ENCODE measurements around the gene BTBD9. TPM values are rescaled to one million over a fixed set of nuclear protein-coding genes. Genes with fewer than 3 reads are reported as not detected.

Gene BTBD9
- total RNA-seq, 1 experiment from 2014 or later, result 8.9 TPM

DNA sequence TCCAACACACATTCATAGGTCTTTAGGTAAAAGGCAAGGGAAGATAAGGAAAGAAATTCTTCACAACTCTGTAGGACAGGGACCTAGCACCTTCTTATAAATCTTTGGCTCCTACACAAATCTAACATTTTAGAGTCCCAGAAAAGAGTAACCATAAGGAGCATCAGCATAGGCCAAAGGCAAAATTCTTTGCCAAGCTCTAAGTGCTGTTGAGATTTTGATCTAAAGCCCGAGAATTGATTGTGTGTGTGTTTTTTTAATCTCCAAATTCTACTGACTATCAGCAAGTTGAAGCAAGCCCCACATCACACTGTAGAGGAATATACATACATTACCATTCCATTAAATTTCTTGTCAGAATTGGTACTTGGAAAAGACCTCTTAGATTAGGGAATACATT, 233.6 kb downstream of the BTBD9 start:
- Histone ChIP-seq H2BK20ac (ENCODE audit: low read depth, low read length, poor library complexity, severe bottlenecking) (no peak overlapping the region), H2BK5ac (ENCODE audit: insufficient read length, low read length) (no peak overlapping the region), H2AK5ac (ENCODE audit: insufficient read length, low read length) (no peak overlapping the region), H3K4me1 (ENCODE audit: insufficient read depth, low read length) (no peaks in the 10 kb centered on the region; the same call in 1 of the 2 replicates), H3K14ac (ENCODE audit: insufficient read depth, low read length) (no peak overlapping the region), H3K23me2 (ENCODE audit: insufficient read length, low read depth, low read length, poor library complexity, severe bottlenecking) (no peaks in the 10 kb centered on the region), H3T11ph (ENCODE audit: low read length) (no peak overlapping the region), H3K27me3 (ENCODE audit: insufficient read depth, low read length) (no peaks in the 10 kb centered on the region), H4K20me1 (ENCODE audit: control insufficient read depth, insufficient read depth, insufficient read length) (no peaks in the 10 kb centered on the region), H4K8ac (replicated peaks; ENCODE audit: insufficient read length, low read depth, low read length) (no peak overlapping the region), H3K27ac (ENCODE audit: insufficient read length, low read depth, low read length) (no peak overlapping the region), H3K18ac (ENCODE audit: insufficient read length, low read depth, low read length) (no peak overlapping the region), H3K79me1 (ENCODE audit: insufficient read depth, low read depth, low read length, poor library complexity, severe bottlenecking) (no peaks in the 10 kb centered on the region), H2AFZ (ENCODE audit: low read length) (no peak overlapping the region), H2BK15ac (ENCODE audit: low read depth, low read length) (no peak overlapping the region), H3K23ac (ENCODE audit: insufficient read length, low read depth, low read length) (no peak overlapping the region), H3K9me3 (ENCODE audit: control insufficient read depth, low read depth, low read length) (no peaks in the 10 kb centered on the region), H3K4me2 (ENCODE audit: insufficient read depth, insufficient read length, low read length) (no peak overlapping the region), H2BK120ac (ENCODE audit: low read depth, low read length, poor library complexity, severe bottlenecking) (no peak overlapping the region), H3K56ac (ENCODE audit: insufficient read length, low read depth, low read length) (no peak overlapping the region), H3K9ac (ENCODE audit: extremely low read depth, insufficient read length, low read length) (no peak overlapping the region), H3K79me2 (ENCODE audit: insufficient read depth, low read length) (no peaks in the 10 kb centered on the region), H4K5ac (ENCODE audit: insufficient read length, low read depth, low read length) (no peak overlapping the region), H3K4ac (ENCODE audit: low read depth, low read length) (no peak overlapping the region), H4K91ac (ENCODE audit: insufficient read length, low read depth, low read length) (no peak overlapping the region), H2BK12ac (ENCODE audit: insufficient read length, low read depth, low read length) (no peak overlapping the region)
- DNase-seq, result no peak
- WGBS (ENCODE audit: extremely low coverage, insufficient read length, low lambda C conversion rate), result no CpG with 5 or more reads among the region's 1 CpG
- Mint-ChIP-seq H3K27ac (no peak overlapping the region), H3K4me1 (peaks cover 15 to 26% of the 10 kb centered on the region in 2 experiments), H3K36me3 (ENCODE audit: insufficient read depth in 1 of 3, low read depth in 3 of 3) (no peaks in the 10 kb centered on the region), H3K4me3 (no peak overlapping the region), H3K9me3 (no peaks in the 10 kb centered on the region), H3K27me3 (ENCODE audit: low read depth) (no peaks in the 10 kb centered on the region)
- TF ChIP-seq CTCF (conservative IDR thresholded peaks at IDR 0.05), result no peak

Measured in H9 (cell line).